ENCODE results near the gene SPATS2L. TPM values are rescaled to one million over a fixed set of nuclear protein-coding genes. Genes with fewer than 3 reads are reported as not detected.

The SPATS2L gene
- total RNA-seq, 2 donors from 2014 or later = 40.3 to 89.9 TPM

GRCh38 chr2:200340508-200341224 lies 34.2 kb downstream of the SPATS2L start:
- Histone ChIP-seq H3K4me1 (ENCODE audit: control insufficient read depth, insufficient read depth, low read length) (no peaks in the 10 kb centered on the region), H3K9ac (ENCODE audit: extremely low read depth, low read length, poor library complexity, severe bottlenecking) (no peak overlapping the region), H3K4me3 (ENCODE audit: low read length) (no peak overlapping the region), H3K36me3 (ENCODE audit: control insufficient read depth, insufficient read depth, low read length) (peaks cover 5% of the 10 kb centered on the region), H3K27me3 (ENCODE audit: control insufficient read depth, insufficient read depth, low read length, poor library complexity, severe bottlenecking) (no peaks in the 10 kb centered on the region), H3K9me3 (ENCODE audit: control insufficient read depth, low read length) (peaks cover 12% of the 10 kb centered on the region), H3K27ac (ENCODE audit: low read depth, low read length) (no peak overlapping the region)
- peaks cover 19% of the 10 kb centered on the region for H3K36me3 Mint-ChIP-seq (ENCODE audit: low read depth)
- peaks cover 5% of the 10 kb centered on the region for H3K4me1 Mint-ChIP-seq
- WGBS, 2 experiments (ENCODE audit: insufficient coverage in 1 of 2, insufficient read length in 1 of 2) = 97 to 100% methylated on average over 2 to 5 of the region's 6 CpGs
- TF ChIP-seq, protein P1, sequence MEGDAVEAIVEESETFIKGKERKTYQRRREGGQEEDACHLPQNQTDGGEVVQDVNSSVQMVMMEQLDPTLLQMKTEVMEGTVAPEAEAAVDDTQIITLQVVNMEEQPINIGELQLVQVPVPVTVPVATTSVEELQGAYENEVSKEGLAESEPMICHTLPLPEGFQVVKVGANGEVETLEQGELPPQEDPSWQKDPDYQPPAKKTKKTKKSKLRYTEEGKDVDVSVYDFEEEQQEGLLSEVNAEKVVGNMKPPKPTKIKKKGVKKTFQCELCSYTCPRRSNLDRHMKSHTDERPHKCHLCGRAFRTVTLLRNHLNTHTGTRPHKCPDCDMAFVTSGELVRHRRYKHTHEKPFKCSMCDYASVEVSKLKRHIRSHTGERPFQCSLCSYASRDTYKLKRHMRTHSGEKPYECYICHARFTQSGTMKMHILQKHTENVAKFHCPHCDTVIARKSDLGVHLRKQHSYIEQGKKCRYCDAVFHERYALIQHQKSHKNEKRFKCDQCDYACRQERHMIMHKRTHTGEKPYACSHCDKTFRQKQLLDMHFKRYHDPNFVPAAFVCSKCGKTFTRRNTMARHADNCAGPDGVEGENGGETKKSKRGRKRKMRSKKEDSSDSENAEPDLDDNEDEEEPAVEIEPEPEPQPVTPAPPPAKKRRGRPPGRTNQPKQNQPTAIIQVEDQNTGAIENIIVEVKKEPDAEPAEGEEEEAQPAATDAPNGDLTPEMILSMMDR (conservative IDR thresholded peaks at IDR 0.05) = no peak
- no peaks in the 10 kb centered on the region for H3K27me3 Mint-ChIP-seq (ENCODE audit: insufficient read depth)
- H3K27ac Mint-ChIP-seq = no peak overlapping the region
- H3K4me3 Mint-ChIP-seq = no peak overlapping the region
- no peak for DNase-seq
- peaks cover 8% of the 10 kb centered on the region for H3K9me3 Mint-ChIP-seq

GRCh38 chr2:200341376-200341775 lies 34.9 kb downstream of the SPATS2L start:
- TF ChIP-seq, protein P1 (conservative IDR thresholded peaks at IDR 0.05) = no peak
- Histone ChIP-seq H3K9me3 (ENCODE audit: control insufficient read depth, low read length) (peaks cover 12% of the 10 kb centered on the region), H3K4me1 (ENCODE audit: control insufficient read depth, insufficient read depth, low read length) (no peaks in the 10 kb centered on the region), H3K36me3 (ENCODE audit: control insufficient read depth, insufficient read depth, low read length) (peaks cover 5% of the 10 kb centered on the region), H3K27ac (ENCODE audit: low read depth, low read length) (no peak overlapping the region), H3K27me3 (ENCODE audit: control insufficient read depth, insufficient read depth, low read length, poor library complexity, severe bottlenecking) (no peaks in the 10 kb centered on the region), H3K4me3 (ENCODE audit: low read length) (no peak overlapping the region), H3K9ac (ENCODE audit: extremely low read depth, low read length, poor library complexity, severe bottlenecking) (no peak overlapping the region)
- Mint-ChIP-seq H3K27me3 (ENCODE audit: insufficient read depth) (no peaks in the 10 kb centered on the region), H3K4me3 (no peak overlapping the region), H3K4me1 (peaks cover 5% of the 10 kb centered on the region), H3K9me3 (peaks cover 8% of the 10 kb centered on the region), H3K36me3 (ENCODE audit: low read depth) (peaks cover 19% of the 10 kb centered on the region), H3K27ac (no peak overlapping the region)
- 94% methylated on average over 1 of the region's 1 CpG; no CpG with 5 or more reads in 1 of the 2 experiments for WGBS, 2 experiments (ENCODE audit: insufficient coverage in 1 of 2, insufficient read length in 1 of 2)
- no peak for DNase-seq

GRCh38 chr2:200342235-200342634 lies 35.7 kb downstream of the SPATS2L start:
- no peak overlapping the region for H3K4me3 Mint-ChIP-seq
- peaks cover 8% of the 10 kb centered on the region for H3K9me3 Mint-ChIP-seq
- TF ChIP-seq, protein P1 (conservative IDR thresholded peaks at IDR 0.05) = no peak
- no peak for DNase-seq
- peaks cover 8% of the 10 kb centered on the region for H3K4me1 Mint-ChIP-seq
- Histone ChIP-seq H3K36me3 (ENCODE audit: control insufficient read depth, insufficient read depth, low read length) (peaks cover 5% of the 10 kb centered on the region), H3K9ac (ENCODE audit: extremely low read depth, low read length, poor library complexity, severe bottlenecking) (no peak overlapping the region), H3K4me3 (ENCODE audit: low read length) (no peak overlapping the region), H3K4me1 (ENCODE audit: control insufficient read depth, insufficient read depth, low read length) (no peaks in the 10 kb centered on the region), H3K27me3 (ENCODE audit: control insufficient read depth, insufficient read depth, low read length, poor library complexity, severe bottlenecking) (no peaks in the 10 kb centered on the region), H3K27ac (ENCODE audit: low read depth, low read length) (no peak overlapping the region), H3K9me3 (ENCODE audit: control insufficient read depth, low read length) (peaks cover 12% of the 10 kb centered on the region)
- WGBS, 2 experiments (ENCODE audit: insufficient coverage in 1 of 2, insufficient read length in 1 of 2) = 93 to 100% methylated on average over 2 of the region's 2 CpGs
- H3K27me3 Mint-ChIP-seq (ENCODE audit: insufficient read depth) = no peaks in the 10 kb centered on the region
- H3K27ac Mint-ChIP-seq = no peak overlapping the region
- H3K36me3 Mint-ChIP-seq (ENCODE audit: low read depth) = peaks cover 19% of the 10 kb centered on the region

Measured in endodermal cell (in vitro differentiated cells).